ENCODE data around the gene KCTD20.

Gene KCTD20

GRCh38 chr6:36493859-36494258 lies 51.1 kb downstream of the KCTD20 start:
- no peak for DNase-seq (ENCODE audit: low read depth)

DNA sequence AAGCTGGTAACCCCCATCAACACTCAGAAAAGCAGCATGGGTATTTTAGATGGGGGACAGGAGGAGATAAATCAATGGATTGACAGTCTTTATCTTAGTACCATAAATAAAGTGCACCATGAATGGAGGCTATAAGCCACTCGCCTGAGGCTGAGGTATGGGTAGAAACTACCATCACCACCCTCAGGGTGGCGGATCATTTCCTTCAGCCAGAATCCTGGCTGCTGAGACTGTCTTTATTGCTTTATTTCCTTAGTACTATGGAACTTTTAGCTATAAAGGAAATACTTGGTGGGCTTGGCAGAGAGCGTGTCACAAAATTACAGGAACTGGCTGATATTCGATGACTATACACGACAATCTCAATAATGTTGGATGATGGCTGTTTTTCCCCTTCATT lies 52.3 kb downstream of the KCTD20 start:
- DNase-seq (ENCODE audit: low read depth) = no peak

GRCh38 chr6:36499918-36500317 lies 57.1 kb downstream of the KCTD20 start:
- no peak for DNase-seq (ENCODE audit: low read depth)

DNA sequence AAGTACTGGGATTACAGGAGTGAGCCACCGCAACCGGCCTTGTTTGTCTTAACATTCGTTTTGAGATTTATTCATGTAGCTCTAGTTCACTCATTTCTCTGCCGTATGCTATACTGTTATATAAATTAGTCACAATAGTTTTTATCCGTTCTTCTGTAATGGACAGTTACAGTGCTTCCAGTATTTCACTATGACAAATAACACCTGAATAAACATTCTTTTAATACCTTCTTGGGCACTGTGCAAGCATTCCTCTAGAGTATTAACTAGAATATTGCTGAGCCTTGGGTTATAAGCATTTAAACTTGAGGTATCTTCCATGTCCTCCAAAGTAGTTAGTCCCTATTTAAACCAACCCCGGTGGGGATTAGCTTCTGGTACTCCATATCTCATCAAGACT lies 58.9 kb downstream of the KCTD20 start:
- no peak for DNase-seq (ENCODE audit: low read depth)

DNA sequence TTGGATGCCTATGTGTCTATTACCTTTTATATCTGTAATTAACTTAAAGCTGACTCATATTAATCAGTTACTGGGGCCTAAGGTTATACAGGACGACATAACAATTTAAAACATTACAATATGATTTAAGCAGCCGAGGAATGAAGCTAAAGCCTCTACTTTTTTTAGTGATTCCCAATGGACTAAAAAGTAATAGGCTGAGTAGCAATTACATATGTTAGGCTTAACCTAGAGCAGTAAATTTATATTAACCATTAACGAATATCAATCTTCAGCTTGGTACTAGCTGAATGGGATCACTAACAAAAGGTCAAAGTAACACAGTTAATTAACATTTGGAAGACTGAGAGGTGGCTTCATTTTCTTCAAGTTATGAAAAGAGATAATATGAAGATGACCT lies 61.4 kb downstream of the KCTD20 start:
- DNase-seq (ENCODE audit: low read depth) = no peak

GRCh38 chr6:36504982-36505381 lies 62.2 kb downstream of the KCTD20 start:
- DNase-seq (ENCODE audit: low read depth) = no peak

- DNase-seq (ENCODE audit: low read depth) = no peak
These were observed 63.1 kb downstream of the KCTD20 start for GRCh38 chr6:36505744-36506534.

DNA sequence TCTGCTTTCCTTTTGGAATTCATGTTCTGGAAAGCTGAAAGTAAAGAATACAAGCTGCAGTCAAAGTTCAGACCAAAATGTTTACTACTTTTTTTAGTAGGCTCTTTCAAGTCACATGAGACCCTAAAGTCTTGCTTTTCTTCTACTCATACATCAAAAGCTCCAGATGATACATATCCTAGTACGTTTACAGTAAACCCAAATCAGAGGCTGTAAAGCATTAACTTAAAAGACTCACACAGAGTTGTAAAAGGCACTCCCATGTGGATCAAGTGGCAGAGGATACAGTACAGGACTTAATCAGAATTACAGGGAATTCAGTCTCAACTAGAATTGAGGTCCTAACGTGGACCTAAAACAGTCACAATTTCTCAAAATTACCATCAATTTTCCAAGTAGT lies 63.8 kb downstream of the KCTD20 start:
- no peak for DNase-seq (ENCODE audit: low read depth)

- no peak for DNase-seq (ENCODE audit: low read depth)
These were observed 65.7 kb downstream of the KCTD20 start for GRCh38 chr6:36508532-36508931.

- no peak for DNase-seq (ENCODE audit: low read depth)
These were observed 67.6 kb downstream of the KCTD20 start for GRCh38 chr6:36510365-36510764.

GRCh38 chr6:36514554-36515456 lies 72.0 kb downstream of the KCTD20 start:
- DNase-seq (ENCODE audit: low read depth) = no peak

DNA sequence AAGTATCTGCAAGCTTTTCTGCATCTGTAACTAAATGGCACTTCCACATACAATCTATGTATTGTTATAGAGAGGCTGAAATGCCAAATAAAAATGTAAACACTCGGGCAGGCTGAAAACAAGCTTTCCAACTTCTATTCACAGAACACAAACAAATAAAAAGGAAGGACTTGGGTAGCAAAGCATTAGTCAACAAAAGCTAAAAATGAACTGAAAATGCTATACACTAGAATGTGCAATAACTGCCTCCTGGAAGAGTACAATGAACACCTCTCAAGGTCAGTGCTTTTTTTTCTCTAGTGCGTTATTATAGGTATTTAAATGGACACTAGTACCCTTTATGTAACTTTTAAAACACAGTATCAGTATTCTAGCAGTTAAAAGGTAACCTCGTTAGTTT lies 73.0 kb downstream of the KCTD20 start:
- no peak for DNase-seq (ENCODE audit: low read depth)

GRCh38 chr6:36516559-36516958 lies 73.8 kb downstream of the KCTD20 start:
- DNase-seq (ENCODE audit: low read depth) = no peak

DNA sequence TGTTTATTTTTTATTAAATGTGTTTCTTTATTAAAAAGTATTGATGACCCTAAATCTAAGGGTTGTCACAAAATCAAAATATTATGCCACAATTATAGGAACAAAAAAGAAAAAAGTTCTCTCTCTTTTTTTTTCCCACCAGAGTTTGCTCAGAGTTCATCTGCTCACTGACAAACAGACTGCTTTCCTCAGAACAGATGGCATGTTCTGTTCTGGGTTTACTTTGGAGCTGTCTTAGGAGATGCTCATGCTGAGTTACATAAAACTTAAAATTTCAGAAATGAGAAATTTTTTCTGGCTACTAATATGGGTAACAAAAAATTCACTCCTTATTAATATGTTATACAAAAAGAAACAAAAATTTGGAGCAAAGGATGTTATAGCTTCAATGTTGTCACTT lies 74.2 kb downstream of the KCTD20 start:
- no peak for DNase-seq (ENCODE audit: low read depth)

DNA sequence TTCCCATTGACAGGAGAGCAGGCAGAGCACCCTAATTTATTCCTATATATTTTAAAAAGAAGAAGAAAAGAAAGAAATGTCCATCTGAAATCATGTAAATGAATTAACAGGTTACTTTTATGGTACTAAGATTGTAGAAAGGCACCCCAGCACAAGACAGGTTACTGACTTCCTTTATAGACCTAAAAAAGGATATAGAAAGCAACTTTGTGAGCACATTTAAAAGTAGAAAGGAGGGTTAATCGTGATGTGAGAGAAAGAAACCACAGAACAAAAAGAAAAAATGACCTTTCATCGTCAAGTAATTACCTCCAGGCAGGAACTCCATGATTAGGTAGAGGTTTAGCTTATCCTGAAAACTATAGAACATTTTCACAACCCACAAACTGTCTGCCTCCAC lies 74.6 kb downstream of the KCTD20 start:
- no peak for DNase-seq (ENCODE audit: low read depth)

DNA sequence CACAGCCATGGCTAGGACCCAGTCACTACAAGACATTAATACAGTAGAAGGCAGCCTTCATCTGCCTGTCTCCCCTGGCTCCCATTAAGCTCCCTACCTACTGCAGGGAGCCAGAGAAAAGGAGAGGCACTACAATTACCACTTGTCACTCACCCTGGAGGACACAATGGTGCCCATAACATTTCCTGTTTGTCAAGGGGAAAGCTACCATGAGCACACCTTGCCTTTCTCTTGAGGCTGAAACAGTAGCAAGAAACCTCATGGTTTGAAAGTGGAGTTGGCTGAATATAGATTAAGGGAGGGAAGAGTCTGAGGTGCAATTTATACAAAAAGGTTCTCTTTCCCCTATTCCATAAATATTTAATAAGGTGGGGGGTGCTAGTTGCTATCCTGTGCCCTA lies 76.6 kb downstream of the KCTD20 start:
- DNase-seq (ENCODE audit: low read depth) = no peak

- no peak for DNase-seq (ENCODE audit: low read depth)
These were observed 80.7 kb downstream of the KCTD20 start for GRCh38 chr6:36523451-36523850.

GRCh38 chr6:36523936-36524499 lies 81.2 kb downstream of the KCTD20 start:
- no peak for DNase-seq (ENCODE audit: low read depth)

DNA sequence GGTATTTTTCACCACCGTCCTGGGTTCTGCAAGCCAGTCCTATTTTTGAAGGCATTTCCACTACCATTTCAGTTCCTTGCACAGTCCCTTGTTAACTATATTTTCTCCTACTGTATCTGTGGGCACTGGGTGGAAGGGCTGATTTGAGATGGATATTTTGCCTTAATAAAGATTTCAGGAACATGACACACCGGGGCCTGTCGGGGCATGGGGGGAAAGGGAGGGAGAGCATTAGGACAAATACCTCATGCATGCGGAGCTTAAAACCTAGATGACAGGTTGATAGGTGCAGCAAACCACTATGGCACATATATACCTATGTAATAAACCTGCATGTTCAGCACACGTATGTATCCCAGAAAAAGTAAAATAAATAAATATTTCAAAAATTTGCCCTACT lies 82.1 kb downstream of the KCTD20 start:
- DNase-seq (ENCODE audit: low read depth) = no peak

GRCh38 chr6:36525346-36525745 lies 82.5 kb downstream of the KCTD20 start:
- no peak for DNase-seq (ENCODE audit: low read depth)

DNA sequence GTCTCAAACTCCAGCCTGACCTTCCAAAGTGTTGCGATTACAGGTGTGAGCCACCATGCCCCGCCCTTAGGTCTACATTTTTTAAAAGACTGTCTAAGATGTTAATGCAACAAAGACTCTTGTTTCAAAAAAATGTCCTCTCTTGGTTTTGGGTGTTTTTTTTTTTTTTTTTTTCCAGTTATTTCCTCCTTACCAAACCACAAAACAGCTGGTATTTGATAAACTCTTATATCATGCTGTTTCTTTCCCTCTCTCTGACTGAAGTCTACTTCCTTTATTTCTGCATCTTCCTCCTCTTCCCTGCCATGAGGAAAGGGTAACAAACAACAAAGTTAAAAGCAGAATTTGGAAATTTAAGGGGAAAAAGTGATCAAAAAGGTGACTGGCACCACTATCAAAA lies 83.3 kb downstream of the KCTD20 start:
- DNase-seq (ENCODE audit: low read depth) = no peak

DNA sequence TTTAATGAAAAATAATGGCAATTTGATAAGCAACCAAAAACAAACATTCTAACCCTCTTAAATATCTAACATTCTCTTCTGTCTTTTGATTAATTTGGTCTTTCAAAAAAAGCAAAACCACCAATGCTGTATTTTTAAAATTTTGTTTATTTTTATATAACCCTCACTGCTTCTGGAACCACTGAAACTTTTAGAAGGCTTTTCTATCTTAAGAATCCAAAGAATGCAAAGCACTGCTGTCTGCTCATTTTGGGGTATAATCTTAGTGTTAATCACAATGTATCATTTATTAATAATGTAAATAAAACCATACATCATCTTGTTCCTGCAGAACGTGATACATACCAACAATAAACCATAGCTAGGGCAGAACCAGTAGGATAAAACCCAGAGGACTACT lies 90.5 kb downstream of the KCTD20 start:
- DNase-seq (ENCODE audit: low read depth) = no peak
